Erythroblast (primary cell): Measurements from ENCODE around the gene CAMSAP3.

Experiments
- GATA1 ChIP-seq: IDR thresholded peaks from 2 replicates; pipeline ENCODE4 v1.6.1; 2011; ENCODE audit warnings: low read depth, mild to moderate bottlenecking, control low read depth, low read length, moderate library complexity
- POLR2A ChIP-seq: IDR thresholded peaks from 2 replicates; pipeline ENCODE4 v1.6.1; 2011; ENCODE audit warnings: mild to moderate bottlenecking, low read length

DNA sequence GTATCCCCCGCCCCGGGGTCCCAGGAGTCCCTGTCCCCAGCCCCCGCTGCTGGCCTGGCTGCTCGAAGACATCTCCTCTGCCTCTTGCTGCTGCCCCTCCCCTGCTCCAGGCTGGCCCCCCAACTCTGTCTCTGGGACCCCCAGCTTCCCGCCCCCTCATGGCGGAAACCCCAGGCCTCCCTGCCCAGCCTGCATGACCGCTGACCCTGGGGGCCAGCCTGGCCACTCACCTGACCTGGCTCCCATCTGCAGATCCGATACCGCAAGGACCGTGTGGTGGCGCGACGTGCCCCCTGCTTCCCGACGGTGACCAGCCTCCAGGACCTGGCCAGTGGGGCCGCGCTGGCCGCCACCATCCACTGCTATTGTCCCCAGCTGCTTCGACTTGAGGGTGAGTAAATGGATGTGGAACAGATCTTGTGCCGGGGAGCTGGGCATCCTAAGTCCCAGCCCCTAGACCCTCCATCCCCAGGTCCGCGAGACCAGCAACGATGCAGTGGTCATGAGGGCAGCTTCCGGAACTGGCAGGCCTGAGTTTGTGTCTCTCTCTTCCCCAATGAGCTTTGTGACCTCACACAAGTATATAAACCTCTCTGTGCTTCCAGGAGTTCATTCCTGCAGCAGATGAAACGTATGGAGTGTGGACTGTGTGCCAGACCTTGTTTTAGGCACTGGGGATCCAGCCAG is 12.4 kb downstream of the CAMSAP3 start:
- TF ChIP-seq POLR2A: no peak
- no peak for TF ChIP-seq GATA1
